ENCODE measurements around the gene STK32B.
"Not testable (repeated sequence)": the region's sequence is repeated elsewhere in the genome, so short reads cannot be mapped to it uniquely, and the experiment has no call there.

The STK32B gene

GRCh38 chr4:5160668-5161067 is 109.4 kb downstream of the STK32B start:
- POLR2A ChIA-PET, result no interaction called here
- no peak for TF ChIP-seq CTCF (IDR thresholded peaks at IDR 0.05; ENCODE audit: control extremely low read depth, extremely low read depth, low read depth, missing control alignments)
- CTCF ChIA-PET, result no interaction called here
- no peak for DNase-seq (ENCODE audit: extremely low spot score)

GRCh38 chr4:5162909-5163508 is 111.7 kb downstream of the STK32B start:
- ChIA-PET CTCF (interaction anchor here (0.7 kb wide), 1 partner anchor 218 kb away, joined by 3 read pairs; no protein-coding TSS in a partner anchor), POLR2A (no interaction called here)
- no peak for DNase-seq (ENCODE audit: extremely low spot score)
- no peak for TF ChIP-seq CTCF (IDR thresholded peaks at IDR 0.05; ENCODE audit: control extremely low read depth, extremely low read depth, low read depth, missing control alignments)

- DNase-seq (ENCODE audit: extremely low spot score), result no peak
- POLR2A ChIA-PET, result no interaction called here
- CTCF ChIA-PET, result no interaction called here
- TF ChIP-seq CTCF (IDR thresholded peaks at IDR 0.05; ENCODE audit: control extremely low read depth, extremely low read depth, low read depth, missing control alignments), result no peak
These were observed 113.1 kb downstream of the STK32B start for GRCh38 chr4:5164221-5164912.

GRCh38 chr4:5165420-5166369 is 114.4 kb downstream of the STK32B start:
- no peak for DNase-seq (ENCODE audit: extremely low spot score)
- no peak for TF ChIP-seq CTCF (IDR thresholded peaks at IDR 0.05; ENCODE audit: control extremely low read depth, extremely low read depth, low read depth, missing control alignments)
- ChIA-PET CTCF (no interaction called here), POLR2A (no interaction called here)

GRCh38 chr4:5166377-5166776 is 115.1 kb downstream of the STK32B start:
- TF ChIP-seq CTCF (IDR thresholded peaks at IDR 0.05; ENCODE audit: control extremely low read depth, extremely low read depth, low read depth, missing control alignments), result no peak
- no peak for DNase-seq (ENCODE audit: extremely low spot score)
- CTCF ChIA-PET, result no interaction called here
- POLR2A ChIA-PET, result no interaction called here

GRCh38 chr4:5168891-5169290 is 117.6 kb downstream of the STK32B start:
- CTCF ChIA-PET, result interaction anchor here (1.1 kb wide), 1 partner anchor 12 kb away, joined by 3 read pairs; no protein-coding TSS in a partner anchor
- no peak for DNase-seq (ENCODE audit: extremely low spot score)
- POLR2A ChIA-PET, result no interaction called here
- no peak for TF ChIP-seq CTCF (IDR thresholded peaks at IDR 0.05; ENCODE audit: control extremely low read depth, extremely low read depth, low read depth, missing control alignments)

GRCh38 chr4:5175836-5176235 is 124.6 kb downstream of the STK32B start:
- CTCF ChIA-PET; POLR2A ChIA-PET; DNase-seq (ENCODE audit: extremely low spot score): not testable (repeated sequence)

All from GM10248 (cell line).